T-cell (primary cell): ENCODE results near the gene PUSL1. TPM values are rescaled to one million over a fixed set of nuclear protein-coding genes. Genes with fewer than 3 reads are reported as not detected.

Experiments
- ATAC-seq, 4 experiments: fragments of 200-7000 bp in 3 of 4; fragments of 150-1000 bp in 1 of 4; cut with Tn5 transposase; replicated peaks in 1 of 4; 1 replicate in 3 of 4; 2 replicates in 1 of 4; pipeline ENCODE4 v1.10.0; 2021; ENCODE audit warnings: moderate library complexity in 3 of 4, mild to moderate bottlenecking in 2 of 4, moderate number of reproducible peaks in 1 of 4
- CTCF ChIA-PET, 2 donors: fragments of 300-600 bp; sonication (Branson Sonifier 250); formaldehyde crosslinking; loops; one replicate each; lab custom pipeline; 2022; ENCODE audit warnings: antibody characterized with exemption in 2 of 2; lab: Charles Lee
- POLR2A ChIA-PET, 2 donors: fragments of 300-600 bp; sonication (Branson Sonifier 250); formaldehyde crosslinking; loops; one replicate each; lab custom pipeline; 2022; ENCODE audit warnings: antibody characterized with exemption in 2 of 2; lab: Charles Lee
- DNase-seq, 35 experiments: peaks; one replicate each; pipeline versions ENCODE4 v3.0.0 to v3.0.0-alpha.2; 2013 to 2023
- H3K27ac ChIP-seq: one replicate; pipeline ENCODE4 v1.5.1; 2013; ENCODE audit warnings: low read length
- H3K27me3 ChIP-seq, 2 experiments: replicated peaks in 1 of 2; 1 replicate in 1 of 2; 2 replicates in 1 of 2; pipeline versions ENCODE4 v1.6.1 to v1.7.0; 2013; ENCODE audit warnings: low read length in 1 of 2, mixed read lengths in 1 of 2; ENCODE audit not compliant: control insufficient read depth in 2 of 2, insufficient read depth in 2 of 2; ENCODE audit errors: extremely low read depth in 1 of 2
- H3K36me3 ChIP-seq, 2 donors: 1 replicate in 1 of 2; 2 replicates in 1 of 2; pipeline versions ENCODE4 v1.6.1 to v1.7.0; 2013; ENCODE audit warnings: low read length in 1 of 2; ENCODE audit not compliant: control insufficient read depth in 2 of 2, insufficient read depth in 1 of 2; ENCODE audit errors: extremely low read depth in 1 of 2
- H3K4me1 ChIP-seq, 2 experiments: 1 replicate in 1 of 2; 2 replicates in 1 of 2; pipeline versions ENCODE4 v1.6.1 to v1.7.0; 2013; ENCODE audit warnings: low read length in 2 of 2, mixed read lengths in 1 of 2; ENCODE audit not compliant: insufficient read depth in 2 of 2, control insufficient read depth in 1 of 2; ENCODE audit errors: extremely low read depth in 1 of 2
- H3K4me3 ChIP-seq, 2 donors: 1 replicate in 1 of 2; 2 replicates in 1 of 2; pipeline versions ENCODE4 v1.5.1 to v1.7.0; 2013; ENCODE audit warnings: mild to moderate bottlenecking in 2 of 2, low read length in 1 of 2, moderate library complexity in 1 of 2; ENCODE audit not compliant: control insufficient read depth in 1 of 2; ENCODE audit errors: extremely low read depth in 1 of 2
- H3K9me3 ChIP-seq: 2 replicates; pipeline ENCODE4 v1.7.0; 2013
- H3K27ac Mint-ChIP-seq, 2 donors: one replicate each; pipeline ENCODE4 v1.8.0; 2020 to 2021; ENCODE audit warnings: mild to moderate bottlenecking in 2 of 2, mixed read lengths in 2 of 2
- H3K27me3 Mint-ChIP-seq, 2 donors: one replicate each; pipeline ENCODE4 v1.8.0; 2021 to 2022; ENCODE audit warnings: mixed read lengths in 2 of 2
- H3K36me3 Mint-ChIP-seq: one replicate; pipeline ENCODE4 v1.8.0; 2021; ENCODE audit warnings: mixed read lengths
- H3K4me1 Mint-ChIP-seq, 3 donors: one replicate each; pipeline ENCODE4 v1.8.0; 2020 to 2022; ENCODE audit warnings: mixed read lengths in 3 of 3, mild to moderate bottlenecking in 1 of 3
- H3K4me3 Mint-ChIP-seq, 3 donors: one replicate each; pipeline ENCODE4 v1.8.0; 2020 to 2022; ENCODE audit warnings: mild to moderate bottlenecking in 3 of 3, mixed read lengths in 3 of 3, moderate library complexity in 3 of 3
- H3K9me3 Mint-ChIP-seq, 3 donors: one replicate each; pipeline ENCODE4 v1.8.0; 2020 to 2022; ENCODE audit warnings: mixed read lengths in 3 of 3
- WGBS: methylation state at CpG from one replicate; pipeline ENCODE4 v1.1.5; 2013; ENCODE audit warnings: missing lambda C conversion rate; ENCODE audit not compliant: insufficient coverage; 5-methylcytosine and 5-hydroxymethylcytosine counted together
- total RNA-seq, 35 experiments: library from RNA in 6 of 35; stranded (reverse) in 6 of 35; fragments of 120-200 nt in 1 of 35; gene quantifications; one replicate each; pipeline versions ENCODE4 v1.2.1 to v1.2.4 and lab custom pipeline; 2013 to 2026

PUSL1 gene, protein sequence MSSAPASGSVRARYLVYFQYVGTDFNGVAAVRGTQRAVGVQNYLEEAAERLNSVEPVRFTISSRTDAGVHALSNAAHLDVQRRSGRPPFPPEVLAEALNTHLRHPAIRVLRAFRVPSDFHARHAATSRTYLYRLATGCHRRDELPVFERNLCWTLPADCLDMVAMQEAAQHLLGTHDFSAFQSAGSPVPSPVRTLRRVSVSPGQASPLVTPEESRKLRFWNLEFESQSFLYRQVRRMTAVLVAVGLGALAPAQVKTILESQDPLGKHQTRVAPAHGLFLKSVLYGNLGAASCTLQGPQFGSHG
- total RNA-seq, result 10 to 100 TPM; 16.7 to 26.4 (median 22.6) TPM
- 9.7 TPM for total RNA-seq (2013)
- total RNA-seq (lab: John Stamatoyannopoulos, UW), result 11.1 to 29.9 (median 20.4) reads per million in 29 experiments

- CTCF ChIA-PET, result no interaction called here
- POLR2A ChIA-PET, result no interaction called here
- Histone ChIP-seq H3K4me1 (peaks cover 22 to 50% of the 10 kb centered on the region in 2 experiments), H3K27me3 (no peaks in the 10 kb centered on the region), H3K9me3 (no peaks in the 10 kb centered on the region), H3K4me3 (peak within 1 kb of the TSS; percentile 69 to 75), H3K27ac (peak within 1 kb of the TSS; percentile 74), H3K36me3 (peaks cover 9 to 21% of the 10 kb centered on the region in 2 donors)
- H3K4me1 Mint-ChIP-seq, result peaks cover 21 to 31% (median 24%) of the 10 kb centered on the region in 3 donors
- no peaks in the 10 kb centered on the region for H3K27me3 Mint-ChIP-seq
- peak; percentile 72 to 79 (median 75) for ATAC-seq
- H3K4me3 Mint-ChIP-seq, result peak within 1 kb of the TSS; percentile 80 to 88 (median 86)
- peak; percentile 80 to 95 (median 87) for DNase-seq
- 1% methylated on average over 96 of the region's 131 CpGs for WGBS
- H3K9me3 Mint-ChIP-seq, result no peaks in the 10 kb centered on the region
- no peaks in the 10 kb centered on the region for H3K36me3 Mint-ChIP-seq
- H3K27ac Mint-ChIP-seq, result peak within 1 kb of the TSS; percentile 83 to 91
Observed at GRCh38 chr1:1307923-1308755, at the start of gene PUSL1, which contains the start of gene ACAP3. Gene PUSL1 (plus strand): TSS chr1:1308597. CDS start chr1:1308644, 47 bp downstream. Gene ACAP3 (minus strand): TSS chr1:1307930. CDS start chr1:1307815, 115 bp downstream.

- H3K9me3 Mint-ChIP-seq, result no peaks in the 10 kb centered on the region
- peaks cover 37% of the 10 kb centered on the region for H3K36me3 Mint-ChIP-seq
- Histone ChIP-seq H3K4me1 (peaks cover 0 to 18% of the 10 kb centered on the region in 2 experiments), H3K36me3 (peaks cover 17 to 73% of the 10 kb centered on the region in 2 donors), H3K27ac (no peak overlapping the region), H3K9me3 (no peaks in the 10 kb centered on the region), H3K27me3 (no peaks in the 10 kb centered on the region), H3K4me3 (no peak overlapping the region)
- H3K27me3 Mint-ChIP-seq, result no peaks in the 10 kb centered on the region
- DNase-seq, result no peak
- ATAC-seq, result no peak
- no peak overlapping the region for H3K27ac Mint-ChIP-seq
- 99% methylated on average over 22 of the region's 22 CpGs for WGBS
- CTCF ChIA-PET, result no interaction called here
- peaks cover 8 to 19% (median 15%) of the 10 kb centered on the region in 3 donors for H3K4me1 Mint-ChIP-seq
- H3K4me3 Mint-ChIP-seq, result no peak overlapping the region
- POLR2A ChIA-PET, result no interaction called here
Observed at GRCh38 chr1:1259119-1259488, 49.3 kb upstream of the PUSL1 start.

DNA sequence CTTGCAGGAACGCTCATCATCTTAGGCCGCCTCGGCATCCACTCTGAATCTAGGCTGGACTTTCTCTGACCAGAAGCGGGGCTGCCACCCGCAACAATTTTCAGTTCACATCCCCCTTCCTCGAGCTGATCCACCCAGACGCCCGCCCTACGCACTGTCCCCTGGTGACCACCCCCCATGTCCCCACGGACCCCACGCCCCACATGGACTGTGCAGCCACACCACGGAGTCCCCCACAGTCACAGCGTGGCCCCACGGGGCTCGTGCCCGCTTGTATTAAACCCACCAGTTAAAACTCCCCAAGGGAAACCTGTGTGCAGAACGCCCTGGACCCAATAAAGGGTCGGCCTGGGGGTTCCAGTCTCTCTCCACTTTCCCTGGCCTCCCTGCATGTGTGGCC is 48.9 kb upstream of the PUSL1 start:
- ChIA-PET POLR2A (no interaction called here), CTCF (no interaction called here)
- no peak overlapping the region for H3K4me3 Mint-ChIP-seq
- DNase-seq (no peak), ATAC-seq (no peak)
- H3K27ac Mint-ChIP-seq, result no peak overlapping the region
- H3K4me1 Mint-ChIP-seq, result peaks cover 8 to 19% (median 16%) of the 10 kb centered on the region in 3 donors
- Histone ChIP-seq H3K4me3 (no peak overlapping the region), H3K27me3 (no peaks in the 10 kb centered on the region), H3K9me3 (no peaks in the 10 kb centered on the region), H3K4me1 (peaks cover 0 to 18% of the 10 kb centered on the region in 2 experiments), H3K36me3 (peaks cover 17 to 73% of the 10 kb centered on the region in 2 donors), H3K27ac (no peak overlapping the region)
- no peaks in the 10 kb centered on the region for H3K9me3 Mint-ChIP-seq
- 98% methylated on average over 16 of the region's 18 CpGs for WGBS
- H3K36me3 Mint-ChIP-seq, result peaks cover 37% of the 10 kb centered on the region
- no peaks in the 10 kb centered on the region for H3K27me3 Mint-ChIP-seq

- Mint-ChIP-seq H3K4me3 (peak overlapping the region in 1 of 3 donors; percentile 54), H3K36me3 (peaks cover 33% of the 10 kb centered on the region), H3K27ac (peak overlapping the region in 1 of 2 donors; percentile 66), H3K9me3 (no peaks in the 10 kb centered on the region), H3K27me3 (no peaks in the 10 kb centered on the region), H3K4me1 (peaks cover 8 to 19% (median 16%) of the 10 kb centered on the region in 3 donors)
- Histone ChIP-seq H3K36me3 (peaks cover 22 to 71% of the 10 kb centered on the region in 2 donors), H3K9me3 (no peaks in the 10 kb centered on the region), H3K27ac (no peak overlapping the region), H3K4me1 (peaks cover 0 to 18% of the 10 kb centered on the region in 2 experiments), H3K27me3 (no peaks in the 10 kb centered on the region), H3K4me3 (no peak overlapping the region)
- ATAC-seq (no peak), DNase-seq (no peak)
- 94% methylated on average over 25 of the region's 26 CpGs for WGBS
- ChIA-PET CTCF (interaction anchor here in 1 of 2 donors (0.6 kb wide), 1 partner anchor 9 kb away, joined by 6 read pairs; no protein-coding TSS in a partner anchor), POLR2A (no interaction called here)
Observed at GRCh38 chr1:1259951-1260600, 48.3 kb upstream of the PUSL1 start.

GRCh38 chr1:1260843-1261560 is 47.4 kb upstream of the PUSL1 start:
- H3K36me3 Mint-ChIP-seq, result peaks cover 29% of the 10 kb centered on the region
- 79% methylated on average over 14 of the region's 16 CpGs for WGBS
- ATAC-seq (peak; percentile 21 to 77 (median 49)), DNase-seq (no peak)
- Histone ChIP-seq H3K4me3 (no peak overlapping the region), H3K9me3 (no peaks in the 10 kb centered on the region), H3K4me1 (peaks cover 0 to 18% of the 10 kb centered on the region in 2 experiments), H3K27me3 (no peaks in the 10 kb centered on the region), H3K36me3 (peaks cover 23 to 73% of the 10 kb centered on the region in 2 donors), H3K27ac (no peak overlapping the region)
- peaks cover 8 to 23% (median 18%) of the 10 kb centered on the region in 3 donors for H3K4me1 Mint-ChIP-seq
- peak overlapping the region in 2 of 3 donors; percentile 21 to 54 for H3K4me3 Mint-ChIP-seq
- POLR2A ChIA-PET, result no interaction called here
- H3K27ac Mint-ChIP-seq, result peak overlapping the region; percentile 59 to 73
- H3K9me3 Mint-ChIP-seq, result no peaks in the 10 kb centered on the region
- CTCF ChIA-PET, result interaction anchor here (0.5 to 0.6 kb wide), 3 partner anchors 8 to 140 kb away, joined by 3 to 6 read pairs (median 3); no protein-coding TSS in a partner anchor
- no peaks in the 10 kb centered on the region for H3K27me3 Mint-ChIP-seq
